K562 (cell line): ENCODE data around the gene ST7. TPM values are rescaled to one million over a fixed set of nuclear protein-coding genes. Genes with fewer than 3 reads are reported as not detected.

Experiments
- AFF1 ChIP-seq, 2 experiments: fragments of 450-650 bp; IDR thresholded peaks; 2 replicates each; pipeline ENCODE4 v1.6.1; 2018; ENCODE audit warnings: mild to moderate bottlenecking in 2 of 2, low read depth in 1 of 2; ENCODE audit not compliant: partially characterized antibody in 2 of 2
- ARID2 ChIP-seq: fragments of 450-650 bp; IDR thresholded peaks from 2 replicates; pipeline ENCODE4 v1.6.1; 2017; ENCODE audit warnings: antibody characterized with exemption, mild to moderate bottlenecking
- ETS1 ChIP-seq: conservative IDR thresholded peaks from 2 replicates; pipeline ENCODE4 v1.6.1; 2011; ENCODE audit warnings: low read depth, mild to moderate bottlenecking, low read length; ENCODE audit not compliant: control insufficient read depth
- HMGXB4 ChIP-seq: sonication (generic); formaldehyde crosslinking; IDR thresholded peaks from 2 replicates; pipeline ENCODE4 v1.8.1; 2023; ENCODE audit warnings: mild to moderate bottlenecking, missing genetic modification reagents
- JUND ChIP-seq, 2 experiments: IDR thresholded peaks; 2 replicates in 1 of 2; 3 replicates in 1 of 2; pipeline ENCODE4 v1.6.1; 2011; ENCODE audit warnings: borderline replicate concordance in 2 of 2, low read depth in 2 of 2, low read length in 2 of 2, improper control_type of control experiment in 1 of 2, missing biosample characterization in 1 of 2, missing genetic modification characterization in 1 of 2, missing genetic modification reagents in 1 of 2
- RCOR1 ChIP-seq, 2 experiments: IDR thresholded peaks; 2 replicates each; pipeline ENCODE4 v1.6.1; 2012; ENCODE audit warnings: low read depth in 2 of 2, low read length in 2 of 2, borderline replicate concordance in 1 of 2, improper control_type of control experiment in 1 of 2
- SAFB ChIP-seq: fragments of 200-400 bp; formaldehyde crosslinking; IDR thresholded peaks from 2 replicates; pipeline ENCODE4 v1.6.1; 2017; ENCODE audit warnings: low read depth, low read length, borderline replicate concordance
- TBP ChIP-seq: optimal IDR thresholded peaks from 2 replicates; pipeline ENCODE3; 2011; ENCODE audit warnings: low read depth, low read length, improper control_type of control experiment
- polyA plus RNA-seq, 8 experiments: library from polyadenylated mRNA; depleted of rRNA in 4 of 8; stranded (reverse) in 5 of 8; unstranded in 3 of 8; fragments of >200 nt; fragmentation: Nextera tagmentation in 2 of 8; fragmentation: Illumina TruSeq in 1 of 8; extraction: Ambion mirVana in 2 of 8; extraction: Trizol in 1 of 8; gene quantifications; 2 replicates each; pipeline versions ENCODE4 v1.2.1 to v1.2.3, GENCODE V29; 2011 to 2014; ENCODE audit warnings: inconsistent platforms in 1 of 8, missing spikeins in 1 of 8
- total RNA-seq, 7 experiments: library from RNA; depleted of rRNA in 6 of 7; stranded (reverse); fragments of >200 nt in 6 of 7; fragmentation: Illumina TruSeq in 2 of 7; extraction: Trizol in 2 of 7; gene quantifications; 2 replicates each; pipeline versions ENCODE4 v1.2.1 to v1.2.3, GENCODE V29; 2011 to 2021; ENCODE audit warnings: low replicate concordance in 1 of 7

ST7 gene
- total and polyA plus RNA-seq, 9 of the 15 experiments (the other 6 are each of a cell fraction or from before 2014, with no cell fraction given) = 23.9 to 56.3 (median 36.9) TPM

GRCh38 chr7:117001283-117001682 lies 48.0 kb downstream of the ST7 start (continued):
- no peak for TF ChIP-seq HMGXB4 (CRISPR knock-in tag)
- TF ChIP-seq RCOR1 (IDR thresholded peaks at IDR 0.05; ENCODE audit: borderline replicate concordance in 1 of 2, low read depth in 2 of 2, low read length in 2 of 2) = no peak
- no peak for TF ChIP-seq ARID2
- TF ChIP-seq JUND (IDR thresholded peaks at IDR 0.05; ENCODE audit: borderline replicate concordance, low read depth, low read length) = no peak
- no peak for TF ChIP-seq JUND (tag; IDR thresholded peaks at IDR 0.05; ENCODE audit: borderline replicate concordance, low read depth, low read length)
- no peak for TF ChIP-seq SAFB
- no peak for TF ChIP-seq ETS1
- no peak for TF ChIP-seq AFF1 (IDR thresholded peaks at IDR 0.05; ENCODE audit: low read depth in 1 of 2, partially characterized antibody in 2 of 2)
- TF ChIP-seq TBP = no peak
